ENCODE results near the gene ESPN.
A peak's percentile ranks its signal among the peaks of the same experiment; 100 is the strongest.

Gene ESPN

GRCh38 chr1:6409053-6409452 lies 15.5 kb upstream of the ESPN start:
- DNase-seq = no peak

GRCh38 chr1:6409733-6410132 lies 14.8 kb upstream of the ESPN start:
- no peak for DNase-seq

- DNase-seq = no peak
These were observed 14.2 kb upstream of the ESPN start for GRCh38 chr1:6410248-6410893.

- DNase-seq = no peak
These were observed 11.7 kb upstream of the ESPN start for GRCh38 chr1:6412896-6413295.

- peak; percentile 70 for DNase-seq
These were observed 10.1 kb upstream of the ESPN start for GRCh38 chr1:6414443-6414844.

GRCh38 chr1:6414881-6415626 lies 9.5 kb upstream of the ESPN start:
- DNase-seq = no peak

- no peak for DNase-seq
These were observed 8.3 kb upstream of the ESPN start for GRCh38 chr1:6416295-6416656.

- DNase-seq = no peak
These were observed 7.7 kb upstream of the ESPN start for GRCh38 chr1:6416906-6417305.

GRCh38 chr1:6417961-6418667 lies 6.5 kb upstream of the ESPN start:
- no peak for DNase-seq

GRCh38 chr1:6418668-6419396 lies 5.7 kb upstream of the ESPN start:
- no peak for DNase-seq

- no peak for DNase-seq
These were observed 5.2 kb upstream of the ESPN start for GRCh38 chr1:6419397-6419803.

GRCh38 chr1:6419804-6420453 lies 4.6 kb upstream of the ESPN start, which contains the start of gene HES2:
TSS of gene HES2 (minus strand) at chr1:6419919. CDS start at chr1:6419820, 99 bp downstream.
- no peak for DNase-seq

GRCh38 chr1:6420454-6421042 lies 4.0 kb upstream of the ESPN start:
- DNase-seq = no peak

- no peak for DNase-seq
These were observed 3.3 kb upstream of the ESPN start for GRCh38 chr1:6421266-6421665.

- no peak for DNase-seq
These were observed 1.1 kb upstream of the ESPN start for GRCh38 chr1:6423321-6423999.

GRCh38 chr1:6424000-6424565 lies 493 bp upstream of the ESPN start:
- DNase-seq = no peak

- DNase-seq = no peak
These were observed 1.1 kb downstream of the ESPN start for GRCh38 chr1:6425658-6426057.

GRCh38 chr1:6426277-6426971 lies 1.8 kb downstream of the ESPN start:
- DNase-seq = no peak

- DNase-seq = no peak
These were observed 2.4 kb downstream of the ESPN start for GRCh38 chr1:6426972-6427350.

GRCh38 chr1:6427441-6428390 lies 3.1 kb downstream of the ESPN start:
- no peak for DNase-seq
